Suprapubic skin (tissue), 2 donors: Measurements from ENCODE around the gene ALKBH2.

Source experiments
- EP300 ChIP-seq: sonication (generic); formaldehyde crosslinking; IDR thresholded peaks from one replicate; pipeline ENCODE4 v1.6.1; 2017; ENCODE audit warnings: antibody characterized with exemption
- POLR2A ChIP-seq, 2 donors: fragments of 450-650 bp; IDR thresholded peaks; one replicate each; pipeline ENCODE4 v1.6.1; 2017; ENCODE audit warnings: antibody characterized with exemption in 2 of 2, mild to moderate bottlenecking in 2 of 2, moderate library complexity in 2 of 2

- TF ChIP-seq EP300 (no peak), POLR2A (IDR thresholded peaks at IDR 0.05) (no peak)
Observed at GRCh38 chr12:109054520-109054919, 38.8 kb downstream of the ALKBH2 start.
